GM18873 (cell line): ENCODE results near the gene CENPF.
A peak's percentile ranks its signal among the peaks of the same experiment; 100 is the strongest.
"Not testable (repeated sequence)": the region's sequence is repeated elsewhere in the genome, so short reads cannot be mapped to it uniquely, and the experiment has no call there.

Experiments
- ATAC-seq: cut with Tn5 transposase; IDR thresholded peaks from one replicate; pipeline ENCODE4 v1.9.1; 2021; ENCODE audit warnings: mild to moderate bottlenecking, moderate library complexity, moderate number of reproducible peaks; ENCODE audit not compliant: unreplicated experiment, low FRiP score

CENPF gene

GRCh38 chr1:214602764-214603657 lies at the start of gene CENPF:
CENPF (plus strand) TSS chr1:214603195; CDS start chr1:214613755, 10,560 bp downstream.
- peak; percentile 99 for ATAC-seq

- ATAC-seq = no peak
Observed at GRCh38 chr1:214557952-214558735, 44.9 kb upstream of the CENPF start.

- ATAC-seq = no peak
Observed at GRCh38 chr1:214563881-214564280, 39.1 kb upstream of the CENPF start.

- no peak for ATAC-seq
Observed at GRCh38 chr1:214565310-214565709, 37.7 kb upstream of the CENPF start.

- no peak for ATAC-seq
Observed at GRCh38 chr1:214566158-214567104, 36.6 kb upstream of the CENPF start.

- ATAC-seq = no peak
Observed at GRCh38 chr1:214567481-214567980, 35.5 kb upstream of the CENPF start.

- no peak for ATAC-seq
Observed at GRCh38 chr1:214568328-214568727, 34.7 kb upstream of the CENPF start.

GRCh38 chr1:214569357-214570004 lies 33.5 kb upstream of the CENPF start:
- no peak for ATAC-seq

GRCh38 chr1:214570442-214570841 lies 32.6 kb upstream of the CENPF start:
- no peak for ATAC-seq

- no peak for ATAC-seq
Observed at GRCh38 chr1:214571281-214571680, 31.7 kb upstream of the CENPF start.

GRCh38 chr1:214573386-214574318 lies 29.3 kb upstream of the CENPF start:
- ATAC-seq = no peak

GRCh38 chr1:214574598-214575411 lies 28.2 kb upstream of the CENPF start:
- ATAC-seq = no peak

- ATAC-seq = not testable (repeated sequence)
Observed at GRCh38 chr1:214576120-214576519, 26.9 kb upstream of the CENPF start.

GRCh38 chr1:214579183-214579582 lies 23.8 kb upstream of the CENPF start:
- no peak for ATAC-seq

- no peak for ATAC-seq
Observed at GRCh38 chr1:214581785-214582184, 21.2 kb upstream of the CENPF start.

GRCh38 chr1:214582289-214582891 lies 20.6 kb upstream of the CENPF start:
- ATAC-seq = no peak

GRCh38 chr1:214583113-214583512 lies 19.9 kb upstream of the CENPF start:
- no peak for ATAC-seq
